Measurements from ENCODE around the gene KCNJ14.
A peak's percentile ranks its signal among the peaks of the same experiment; 100 is the strongest.

KCNJ14 gene

GRCh38 chr19:48455171-48455907, at the start of gene KCNJ14:
Gene KCNJ14, plus strand, starts transcription at chr19:48455574. Its CDS starts 6,151 bp downstream, at chr19:48461725.
- no peak for DNase-seq

GRCh38 chr19:48405850-48406249, 49.5 kb upstream of the KCNJ14 start:
- DNase-seq, result no peak

DNA sequence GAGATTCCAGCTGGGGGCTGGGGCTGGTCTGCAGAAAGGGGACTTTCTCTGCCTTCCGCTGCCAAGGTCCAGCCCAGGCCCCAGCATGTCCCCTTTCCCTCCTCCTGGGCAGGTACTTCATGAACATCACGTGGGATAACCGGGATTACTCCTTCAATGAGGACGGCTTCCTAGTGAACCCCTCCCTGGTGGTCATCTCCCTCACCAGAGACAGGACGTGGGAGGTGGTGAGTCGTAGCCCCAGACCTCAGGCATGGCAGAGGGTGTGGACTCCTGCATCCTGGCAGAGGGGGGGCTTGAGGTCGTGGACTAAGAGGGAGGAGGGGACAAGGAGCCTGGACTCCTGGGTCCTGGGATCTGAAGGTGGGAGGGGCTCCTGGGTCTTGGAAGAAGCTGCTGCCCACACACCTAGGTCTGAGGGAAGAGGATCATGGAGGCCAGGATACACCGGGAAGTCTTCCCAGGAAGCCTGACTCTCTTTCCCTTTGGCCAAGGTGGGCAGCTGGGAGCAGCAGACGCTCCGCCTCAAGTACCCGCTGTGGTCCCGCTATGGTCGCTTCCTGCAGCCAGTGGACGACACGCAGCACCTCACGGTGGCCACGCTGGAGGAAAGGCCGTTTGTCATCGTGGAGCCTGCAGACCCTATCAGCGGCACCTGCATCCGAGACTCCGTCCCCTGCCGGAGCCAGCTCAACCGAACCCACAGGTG, 41.3 kb upstream of the KCNJ14 start:
- DNase-seq, result no peak

DNA sequence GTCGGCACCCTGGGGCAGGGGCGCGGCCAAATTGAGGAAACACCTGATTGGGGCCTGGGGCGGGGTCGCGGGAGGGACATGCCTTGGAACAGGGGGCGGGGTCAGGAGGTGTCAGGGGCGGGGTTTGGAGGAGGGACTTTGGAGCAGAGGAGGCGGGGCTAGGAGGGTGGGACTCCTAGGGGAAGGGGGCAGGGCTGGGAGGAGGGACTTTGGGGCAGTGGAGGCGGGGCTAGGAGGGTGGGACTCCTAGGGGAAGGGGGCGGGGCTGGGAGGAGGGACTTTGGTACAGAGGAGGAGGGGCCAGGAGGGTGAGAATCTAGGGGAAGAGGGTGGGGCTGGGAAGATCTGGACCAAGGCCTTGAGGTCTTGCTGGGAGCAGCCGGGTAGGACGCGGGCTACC, 40.0 kb upstream of the KCNJ14 start:
- no peak for DNase-seq

DNA sequence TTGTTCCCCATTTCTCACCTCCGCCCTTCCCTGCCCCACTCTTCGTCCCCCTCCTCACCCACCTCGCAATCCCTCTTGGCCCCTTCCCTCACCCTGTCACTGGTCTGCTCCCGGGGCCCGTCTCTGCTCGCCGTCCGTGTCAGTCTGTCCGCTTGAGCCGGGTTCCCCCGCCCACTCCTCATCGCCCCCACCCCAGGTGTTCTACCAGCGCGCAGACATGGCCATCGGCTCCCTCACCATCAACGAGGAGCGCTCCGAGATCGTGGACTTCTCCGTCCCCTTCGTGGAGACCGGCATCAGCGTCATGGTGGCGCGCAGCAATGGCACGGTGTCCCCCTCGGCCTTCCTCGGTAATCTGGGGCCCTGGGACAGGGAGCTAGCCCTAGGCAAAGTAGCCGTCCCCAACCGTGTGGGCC, 39.6 kb upstream of the KCNJ14 start:
- DNase-seq, result no peak

DNA sequence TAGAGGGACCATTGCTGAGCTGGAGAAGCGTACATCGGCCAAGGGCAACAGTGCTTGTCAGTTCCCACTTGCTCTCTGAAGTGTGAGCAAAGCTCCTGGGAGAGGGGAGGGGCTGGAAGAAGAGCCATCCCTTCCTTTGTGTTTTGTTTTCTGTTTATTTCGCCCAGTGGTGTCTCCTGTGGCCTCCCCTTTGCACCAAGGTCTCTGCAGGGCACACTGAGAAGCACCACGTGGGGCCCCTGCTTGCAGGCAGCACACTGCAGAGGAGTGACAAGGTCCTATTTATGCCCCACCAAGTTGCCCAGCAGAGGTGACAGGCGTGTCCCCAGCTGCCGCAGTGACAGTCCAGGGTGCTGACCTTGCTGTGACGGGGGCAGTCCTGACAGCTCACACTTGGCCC, 38.0 kb upstream of the KCNJ14 start:
- no peak for DNase-seq

DNA sequence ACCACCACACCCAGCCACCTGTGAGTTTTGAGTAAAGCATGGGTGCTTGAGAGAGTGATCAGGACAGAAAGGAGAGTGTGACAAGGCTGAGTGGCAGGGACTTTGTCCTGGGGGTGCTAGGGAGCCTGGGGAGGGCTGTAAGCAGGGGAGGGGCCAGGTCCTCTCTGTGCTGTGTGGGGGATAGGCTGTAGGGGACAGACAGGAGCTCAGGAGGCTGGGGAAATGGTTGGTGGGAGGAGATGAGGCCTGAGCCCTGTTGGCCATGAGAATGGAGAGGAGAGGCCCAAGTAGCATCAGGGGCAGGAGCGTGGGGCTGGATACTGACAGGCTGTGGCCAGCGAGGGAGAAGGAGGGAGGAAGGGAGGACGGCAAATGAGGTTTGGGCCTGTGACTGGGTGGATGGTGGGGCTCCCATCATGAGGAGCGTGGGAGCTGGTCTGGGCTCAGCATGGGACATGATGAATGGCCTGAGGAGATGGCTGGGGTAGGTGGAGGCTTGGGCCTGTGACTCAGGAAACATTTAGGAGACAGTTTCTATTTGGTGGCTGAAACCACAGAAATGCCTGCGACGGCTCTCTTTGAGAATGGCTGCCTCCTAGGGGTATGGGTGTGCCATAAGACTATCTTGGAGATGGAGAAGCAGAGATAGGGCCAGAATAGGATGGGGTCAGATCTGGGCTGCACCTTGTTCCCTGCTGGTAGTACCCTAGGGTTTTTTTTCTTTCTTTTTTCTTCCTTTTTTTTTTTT, 36.9 kb upstream of the KCNJ14 start:
- DNase-seq, result no peak

- DNase-seq, result no peak
Observed at GRCh38 chr19:48419158-48419920, 36.0 kb upstream of the KCNJ14 start.

GRCh38 chr19:48421548-48421947, 33.8 kb upstream of the KCNJ14 start:
- DNase-seq, result no peak

- no peak for DNase-seq
Observed at GRCh38 chr19:48424694-48425219, 30.6 kb upstream of the KCNJ14 start.

DNA sequence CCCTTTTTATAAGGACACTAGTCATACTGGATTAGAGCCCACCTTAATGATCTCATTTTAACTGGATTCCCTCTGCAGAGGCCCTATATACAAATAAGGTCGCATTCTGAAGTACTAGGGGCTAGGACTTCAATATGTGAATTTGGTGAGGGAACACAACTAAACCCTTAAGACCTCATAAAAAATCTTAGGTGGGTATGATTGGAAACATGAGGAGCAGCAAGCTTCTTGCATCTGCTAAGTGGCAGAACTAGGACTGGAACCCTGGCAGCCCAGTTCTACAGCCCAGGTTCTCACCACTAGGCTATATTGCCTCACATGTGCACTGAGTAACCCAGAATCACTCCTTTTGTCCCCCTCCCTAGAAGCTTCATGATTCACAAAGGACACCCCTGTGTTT, 26.7 kb upstream of the KCNJ14 start:
- no peak for DNase-seq

DNA sequence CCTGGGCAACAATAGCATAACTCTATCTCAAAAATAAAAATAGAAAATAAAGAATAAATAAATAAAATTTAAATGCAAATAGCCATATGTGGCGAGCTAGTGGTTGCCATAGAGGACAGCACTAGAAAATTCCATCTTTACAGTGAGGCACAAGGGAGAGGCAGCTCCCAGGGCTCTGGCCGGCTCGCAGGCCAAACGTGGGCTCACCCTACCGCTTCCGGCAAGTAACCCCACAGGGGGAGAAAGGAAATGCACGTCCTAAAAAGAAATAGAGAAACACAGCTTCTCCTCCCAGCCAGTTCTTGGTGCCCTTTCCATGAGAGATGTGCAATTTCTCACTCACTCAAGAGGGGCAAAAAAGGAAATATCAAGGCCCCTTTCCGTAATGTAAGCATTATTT, 22.0 kb upstream of the KCNJ14 start:
- DNase-seq, result no peak

GRCh38 chr19:48436586-48436985, 18.8 kb upstream of the KCNJ14 start:
- no peak for DNase-seq

DNA sequence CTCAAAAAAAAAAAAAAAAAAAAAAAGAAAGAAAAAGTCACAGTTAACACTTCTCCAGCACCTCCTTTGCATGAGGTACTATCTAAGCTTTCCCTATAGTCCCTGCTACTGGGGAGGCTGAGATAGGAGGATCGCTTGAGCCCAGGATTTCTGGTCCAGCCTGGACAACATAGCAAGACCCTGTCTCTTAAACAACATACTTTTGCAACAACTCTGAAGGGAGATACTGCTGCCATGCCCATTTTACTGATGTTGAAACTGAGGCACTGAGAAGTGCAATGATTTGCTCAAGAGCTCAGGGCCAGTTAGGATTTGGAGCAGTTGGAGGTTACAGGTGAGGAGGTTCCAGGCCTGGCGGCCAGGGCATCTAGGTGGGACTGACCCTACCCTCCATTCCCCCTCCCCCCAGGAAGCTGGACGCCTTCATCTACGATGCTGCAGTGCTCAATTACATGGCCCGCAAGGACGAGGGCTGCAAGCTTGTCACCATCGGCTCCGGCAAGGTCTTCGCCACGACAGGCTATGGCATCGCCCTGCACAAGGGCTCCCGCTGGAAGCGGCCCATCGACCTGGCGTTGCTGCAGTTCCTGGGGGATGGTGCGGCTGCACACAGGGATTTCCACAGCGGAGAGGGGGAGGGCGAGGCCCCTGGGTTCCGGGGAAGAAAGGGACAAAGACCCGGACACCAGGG, 13.9 kb upstream of the KCNJ14 start:
- DNase-seq, result no peak

DNA sequence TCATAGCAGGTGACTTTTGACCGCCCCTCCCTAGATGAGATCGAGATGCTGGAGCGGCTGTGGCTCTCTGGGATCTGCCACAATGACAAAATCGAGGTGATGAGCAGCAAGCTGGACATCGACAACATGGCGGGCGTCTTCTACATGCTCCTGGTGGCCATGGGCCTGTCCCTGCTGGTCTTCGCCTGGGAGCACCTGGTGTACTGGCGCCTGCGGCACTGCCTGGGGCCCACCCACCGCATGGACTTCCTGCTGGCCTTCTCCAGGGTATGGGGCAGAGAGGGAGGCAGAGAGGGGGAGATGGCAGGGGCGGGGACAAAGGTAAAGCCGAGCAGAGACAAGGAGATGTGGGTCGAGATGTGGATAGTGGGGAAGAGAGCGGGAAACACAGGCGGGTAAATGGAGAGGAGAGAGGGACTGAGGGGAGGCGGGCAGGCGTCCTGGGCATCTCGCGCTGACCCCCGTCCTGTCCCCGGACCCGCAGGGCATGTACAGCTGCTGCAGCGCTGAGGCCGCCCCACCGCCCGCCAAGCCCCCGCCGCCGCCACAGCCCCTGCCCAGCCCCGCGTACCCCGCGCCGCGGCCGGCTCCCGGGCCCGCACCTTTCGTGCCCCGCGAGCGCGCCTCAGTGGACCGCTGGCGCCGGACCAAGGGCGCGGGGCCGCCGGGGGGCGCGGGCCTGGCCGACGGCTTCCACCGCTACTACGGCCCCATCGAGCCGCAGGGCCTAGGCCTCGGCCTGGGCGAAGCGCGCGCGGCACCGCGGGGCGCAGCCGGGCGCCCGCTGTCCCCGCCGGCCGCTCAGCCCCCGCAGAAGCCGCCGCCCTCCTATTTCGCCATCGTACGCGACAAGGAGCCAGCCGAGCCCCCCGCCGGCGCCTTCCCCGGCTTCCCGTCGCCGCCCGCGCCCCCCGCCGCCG, 13.0 kb upstream of the KCNJ14 start:
- DNase-seq, result no peak

DNA sequence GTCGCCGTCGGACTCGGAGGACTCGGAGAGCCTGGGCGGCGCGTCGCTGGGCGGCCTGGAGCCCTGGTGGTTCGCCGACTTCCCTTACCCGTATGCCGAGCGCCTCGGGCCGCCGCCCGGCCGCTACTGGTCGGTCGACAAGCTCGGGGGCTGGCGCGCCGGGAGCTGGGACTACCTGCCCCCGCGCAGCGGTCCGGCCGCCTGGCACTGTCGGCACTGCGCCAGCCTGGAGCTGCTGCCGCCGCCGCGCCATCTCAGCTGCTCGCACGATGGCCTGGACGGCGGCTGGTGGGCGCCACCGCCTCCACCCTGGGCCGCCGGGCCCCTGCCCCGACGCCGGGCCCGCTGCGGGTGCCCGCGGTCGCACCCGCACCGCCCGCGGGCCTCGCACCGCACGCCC, 12.1 kb upstream of the KCNJ14 start:
- no peak for DNase-seq

DNA sequence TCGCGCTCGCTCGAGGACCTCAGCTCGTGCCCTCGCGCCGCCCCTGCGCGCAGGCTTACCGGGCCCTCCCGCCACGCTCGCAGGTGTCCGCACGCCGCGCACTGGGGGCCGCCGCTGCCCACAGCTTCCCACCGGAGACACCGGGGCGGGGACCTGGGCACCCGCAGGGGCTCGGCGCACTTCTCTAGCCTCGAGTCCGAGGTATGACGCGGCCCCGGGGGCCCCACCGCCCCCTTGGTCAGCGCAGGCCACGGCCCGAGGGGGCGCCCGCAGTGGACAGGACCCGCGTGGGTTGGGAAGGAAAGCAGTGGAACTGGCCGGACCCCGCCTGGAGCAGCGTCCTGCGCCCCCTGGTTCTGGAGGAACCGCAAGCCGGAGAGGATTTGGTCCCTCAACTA, 11.6 kb upstream of the KCNJ14 start:
- no peak for DNase-seq

GRCh38 chr19:48444129-48444935, 11.0 kb upstream of the KCNJ14 start:
- peak; percentile 55 for DNase-seq

DNA sequence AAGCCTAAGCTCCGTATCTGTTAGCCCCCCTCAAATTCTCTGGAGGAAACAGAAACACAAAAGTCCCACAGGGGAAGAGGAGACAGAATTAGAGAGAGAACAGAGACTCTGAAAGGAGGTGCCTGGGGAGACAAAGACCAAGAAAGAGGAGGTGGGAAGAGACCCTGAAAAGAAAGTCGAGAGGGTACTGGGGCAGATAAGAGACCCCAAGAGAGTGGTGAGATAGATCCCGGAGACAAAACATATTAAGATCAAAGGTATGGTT, 10.5 kb upstream of the KCNJ14 start:
- DNase-seq, result no peak

DNA sequence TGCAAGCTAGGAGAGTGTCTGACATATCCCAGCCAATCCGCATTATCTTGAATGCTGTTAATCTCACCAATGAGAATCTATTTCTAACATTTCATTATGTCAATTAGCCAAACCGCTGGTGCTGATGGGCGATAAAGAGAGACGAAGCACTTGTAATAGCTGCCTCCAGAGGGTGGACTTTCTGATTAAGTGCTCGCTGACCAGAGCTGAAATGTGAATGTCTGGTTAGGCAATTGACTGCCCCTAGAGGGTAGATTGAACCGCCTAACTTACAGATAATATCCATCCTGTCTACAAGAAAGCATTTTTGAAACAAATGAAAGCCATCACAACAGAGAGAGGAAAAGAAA, 10.1 kb upstream of the KCNJ14 start:
- DNase-seq, result peak; percentile 96
